Measurements from ENCODE around the gene CCDC89.

Gene CCDC89

GRCh38 chr11:85712953-85713352 is 27.0 kb upstream of the CCDC89 start:
- no peaks in the 10 kb centered on the region for H3K36me3 ChIP-seq (ENCODE audit: control insufficient read depth, insufficient read depth, low read length, severe bottlenecking)
- no peaks in the 10 kb centered on the region for H3K4me1 ChIP-seq (ENCODE audit: control insufficient read depth, insufficient read depth, low read length)
- no peaks in the 10 kb centered on the region for H3K9me3 ChIP-seq (ENCODE audit: control insufficient read depth, low read length)
- no peak overlapping the region for H3K4me3 ChIP-seq (ENCODE audit: low read length)
- no peak for DNase-seq (ENCODE audit: low read depth)
- H3K27me3 ChIP-seq (replicated peaks; ENCODE audit: control insufficient read depth, insufficient read depth, low read length): no peaks in the 10 kb centered on the region
- no peak overlapping the region for H3K9ac ChIP-seq (ENCODE audit: low read length)

- H3K4me3 ChIP-seq (ENCODE audit: low read length): no peak overlapping the region
- no peak overlapping the region for H3K9ac ChIP-seq (ENCODE audit: low read length)
- H3K36me3 ChIP-seq (ENCODE audit: control insufficient read depth, insufficient read depth, low read length, severe bottlenecking): no peaks in the 10 kb centered on the region
- H3K4me1 ChIP-seq (ENCODE audit: control insufficient read depth, insufficient read depth, low read length): no peaks in the 10 kb centered on the region
- no peaks in the 10 kb centered on the region for H3K27me3 ChIP-seq (replicated peaks; ENCODE audit: control insufficient read depth, insufficient read depth, low read length)
- no peaks in the 10 kb centered on the region for H3K9me3 ChIP-seq (ENCODE audit: control insufficient read depth, low read length)
- DNase-seq (ENCODE audit: low read depth): no peak
Measured at GRCh38 chr11:85710917-85711316, 24.9 kb upstream of the CCDC89 start.

- H3K9me3 ChIP-seq (ENCODE audit: control insufficient read depth, low read length): no peaks in the 10 kb centered on the region
- no peak for DNase-seq (ENCODE audit: low read depth)
Measured at GRCh38 chr11:85709941-85710702, 24.1 kb upstream of the CCDC89 start.

GRCh38 chr11:85705800-85706199 is 19.8 kb upstream of the CCDC89 start:
- H3K9me3 ChIP-seq (ENCODE audit: control insufficient read depth, low read length): peaks cover 2% of the 10 kb centered on the region

More at GRCh38 chr11:85709941-85710702, 24.1 kb upstream of the CCDC89 start:
- Histone ChIP-seq H3K4me3 (ENCODE audit: low read length) (no peak overlapping the region), H3K4me1 (ENCODE audit: control insufficient read depth, insufficient read depth, low read length) (peaks cover 7% of the 10 kb centered on the region), H3K36me3 (ENCODE audit: control insufficient read depth, insufficient read depth, low read length, severe bottlenecking) (no peaks in the 10 kb centered on the region), H3K9ac (ENCODE audit: low read length) (no peak overlapping the region), H3K27me3 (replicated peaks; ENCODE audit: control insufficient read depth, insufficient read depth, low read length) (no peaks in the 10 kb centered on the region)

GRCh38 chr11:85704967-85705366 is 19.0 kb upstream of the CCDC89 start:
- Histone ChIP-seq H3K9me3 (ENCODE audit: control insufficient read depth, low read length) (peaks cover 2% of the 10 kb centered on the region), H3K27me3 (replicated peaks; ENCODE audit: control insufficient read depth, insufficient read depth, low read length) (no peaks in the 10 kb centered on the region), H3K4me1 (ENCODE audit: control insufficient read depth, insufficient read depth, low read length) (peaks cover 7% of the 10 kb centered on the region), H3K36me3 (ENCODE audit: control insufficient read depth, insufficient read depth, low read length, severe bottlenecking) (no peaks in the 10 kb centered on the region), H3K4me3 (ENCODE audit: low read length) (no peak overlapping the region), H3K9ac (ENCODE audit: low read length) (no peak overlapping the region)
- DNase-seq (ENCODE audit: low read depth): no peak

More at GRCh38 chr11:85705800-85706199, 19.8 kb upstream of the CCDC89 start:
- Histone ChIP-seq H3K4me3 (ENCODE audit: low read length) (no peak overlapping the region), H3K36me3 (ENCODE audit: control insufficient read depth, insufficient read depth, low read length, severe bottlenecking) (no peaks in the 10 kb centered on the region), H3K9ac (ENCODE audit: low read length) (no peak overlapping the region), H3K27me3 (replicated peaks; ENCODE audit: control insufficient read depth, insufficient read depth, low read length) (no peaks in the 10 kb centered on the region), H3K4me1 (ENCODE audit: control insufficient read depth, insufficient read depth, low read length) (peaks cover 7% of the 10 kb centered on the region)
- DNase-seq (ENCODE audit: low read depth): no peak

- DNase-seq (ENCODE audit: low read depth): no peak
- no peak overlapping the region for H3K4me3 ChIP-seq (ENCODE audit: low read length)
- H3K27me3 ChIP-seq (replicated peaks; ENCODE audit: control insufficient read depth, insufficient read depth, low read length): no peaks in the 10 kb centered on the region
- no peaks in the 10 kb centered on the region for H3K4me1 ChIP-seq (ENCODE audit: control insufficient read depth, insufficient read depth, low read length)
- H3K9me3 ChIP-seq (ENCODE audit: control insufficient read depth, low read length): peaks cover 2% of the 10 kb centered on the region
- no peak overlapping the region for H3K9ac ChIP-seq (ENCODE audit: low read length)
- H3K36me3 ChIP-seq (ENCODE audit: control insufficient read depth, insufficient read depth, low read length, severe bottlenecking): no peaks in the 10 kb centered on the region
Measured at GRCh38 chr11:85699957-85700741, 14.2 kb upstream of the CCDC89 start.

- Histone ChIP-seq H3K9me3 (ENCODE audit: control insufficient read depth, low read length) (peaks cover 2% of the 10 kb centered on the region), H3K36me3 (ENCODE audit: control insufficient read depth, insufficient read depth, low read length, severe bottlenecking) (no peaks in the 10 kb centered on the region), H3K27me3 (replicated peaks; ENCODE audit: control insufficient read depth, insufficient read depth, low read length) (no peaks in the 10 kb centered on the region), H3K4me1 (ENCODE audit: control insufficient read depth, insufficient read depth, low read length) (peaks cover 6% of the 10 kb centered on the region), H3K4me3 (ENCODE audit: low read length) (no peak overlapping the region), H3K9ac (ENCODE audit: low read length) (no peak overlapping the region)
- DNase-seq (ENCODE audit: low read depth): no peak
Measured at GRCh38 chr11:85698195-85698594, 12.2 kb upstream of the CCDC89 start.

GRCh38 chr11:85697747-85698146 is 11.8 kb upstream of the CCDC89 start:
- Histone ChIP-seq H3K4me3 (ENCODE audit: low read length) (no peak overlapping the region), H3K4me1 (ENCODE audit: control insufficient read depth, insufficient read depth, low read length) (peaks cover 6% of the 10 kb centered on the region), H3K9me3 (ENCODE audit: control insufficient read depth, low read length) (no peaks in the 10 kb centered on the region), H3K27me3 (replicated peaks; ENCODE audit: control insufficient read depth, insufficient read depth, low read length) (no peaks in the 10 kb centered on the region), H3K9ac (ENCODE audit: low read length) (no peak overlapping the region), H3K36me3 (ENCODE audit: control insufficient read depth, insufficient read depth, low read length, severe bottlenecking) (no peaks in the 10 kb centered on the region)
- no peak for DNase-seq (ENCODE audit: low read depth)

GRCh38 chr11:85695546-85695945 is 9.6 kb upstream of the CCDC89 start:
- no peaks in the 10 kb centered on the region for H3K36me3 ChIP-seq (ENCODE audit: control insufficient read depth, insufficient read depth, low read length, severe bottlenecking)

GRCh38 chr11:85694385-85694980 is 8.5 kb upstream of the CCDC89 start:
- Histone ChIP-seq H3K9me3 (ENCODE audit: control insufficient read depth, low read length) (no peaks in the 10 kb centered on the region), H3K36me3 (ENCODE audit: control insufficient read depth, insufficient read depth, low read length, severe bottlenecking) (no peaks in the 10 kb centered on the region), H3K4me3 (ENCODE audit: low read length) (no peak overlapping the region), H3K27me3 (replicated peaks; ENCODE audit: control insufficient read depth, insufficient read depth, low read length) (no peaks in the 10 kb centered on the region), H3K9ac (ENCODE audit: low read length) (no peak overlapping the region), H3K4me1 (ENCODE audit: control insufficient read depth, insufficient read depth, low read length) (peaks cover 6% of the 10 kb centered on the region)
- DNase-seq (ENCODE audit: low read depth): peak; percentile 75

More at GRCh38 chr11:85695546-85695945, 9.6 kb upstream of the CCDC89 start:
- no peak for DNase-seq (ENCODE audit: low read depth)
- Histone ChIP-seq H3K9me3 (ENCODE audit: control insufficient read depth, low read length) (no peaks in the 10 kb centered on the region), H3K27me3 (replicated peaks; ENCODE audit: control insufficient read depth, insufficient read depth, low read length) (no peaks in the 10 kb centered on the region), H3K4me3 (ENCODE audit: low read length) (no peak overlapping the region), H3K9ac (ENCODE audit: low read length) (no peak overlapping the region), H3K4me1 (ENCODE audit: control insufficient read depth, insufficient read depth, low read length) (peaks cover 6% of the 10 kb centered on the region)

- H3K36me3 ChIP-seq (ENCODE audit: control insufficient read depth, insufficient read depth, low read length, severe bottlenecking): no peaks in the 10 kb centered on the region
- peak overlapping the region; percentile 85 for H3K4me3 ChIP-seq (ENCODE audit: low read length)
- peaks cover 18% of the 10 kb centered on the region for H3K4me1 ChIP-seq (ENCODE audit: control insufficient read depth, insufficient read depth, low read length)
- no peaks in the 10 kb centered on the region for H3K9me3 ChIP-seq (ENCODE audit: control insufficient read depth, low read length)
- no peaks in the 10 kb centered on the region for H3K27me3 ChIP-seq (replicated peaks; ENCODE audit: control insufficient read depth, insufficient read depth, low read length)
- H3K9ac ChIP-seq (ENCODE audit: low read length): peak overlapping the region; percentile 76
- no peak for DNase-seq (ENCODE audit: low read depth)
Measured at GRCh38 chr11:85685125-85685819, 723 bp downstream of the CCDC89 start.
